Dendritic cell treated with granulocyte-macrophage colony-stimulating factor and Interleukin-4, amounts not matched to agents 40 ng/mL and 50 ng/mL, for 4 days (primary cell): ENCODE measurements around the gene ARAP2.
"Not testable (repeated sequence)": the region's sequence is repeated elsewhere in the genome, so short reads cannot be mapped to it uniquely, and the experiment has no call there.

Experiments used
- H3K27ac Mint-ChIP-seq: one replicate; pipeline ENCODE4 v1.8.0; 2022; ENCODE audit warnings: mild to moderate bottlenecking, mixed read lengths
- H3K27me3 Mint-ChIP-seq: one replicate; pipeline ENCODE4 v1.8.0; 2022; ENCODE audit warnings: mild to moderate bottlenecking, mixed read lengths
- H3K36me3 Mint-ChIP-seq: one replicate; pipeline ENCODE4 v1.8.0; 2022; ENCODE audit warnings: low read depth, mixed read lengths
- H3K4me1 Mint-ChIP-seq: one replicate; pipeline ENCODE4 v1.8.0; 2022; ENCODE audit warnings: low read depth, mixed read lengths
- H3K4me3 Mint-ChIP-seq: one replicate; pipeline ENCODE4 v1.8.0; 2022; ENCODE audit warnings: mild to moderate bottlenecking, moderate library complexity, mixed read lengths
- H3K9me3 Mint-ChIP-seq: one replicate; pipeline ENCODE4 v1.8.0; 2022; ENCODE audit warnings: mixed read lengths
- intact Hi-C: fragments of 100-400 bp; cut with micrococcal nuclease; formaldehyde crosslinking; loops from one replicate; pipeline ENCODE4 v1.15.0; 2022

The ARAP2 gene

DNA sequence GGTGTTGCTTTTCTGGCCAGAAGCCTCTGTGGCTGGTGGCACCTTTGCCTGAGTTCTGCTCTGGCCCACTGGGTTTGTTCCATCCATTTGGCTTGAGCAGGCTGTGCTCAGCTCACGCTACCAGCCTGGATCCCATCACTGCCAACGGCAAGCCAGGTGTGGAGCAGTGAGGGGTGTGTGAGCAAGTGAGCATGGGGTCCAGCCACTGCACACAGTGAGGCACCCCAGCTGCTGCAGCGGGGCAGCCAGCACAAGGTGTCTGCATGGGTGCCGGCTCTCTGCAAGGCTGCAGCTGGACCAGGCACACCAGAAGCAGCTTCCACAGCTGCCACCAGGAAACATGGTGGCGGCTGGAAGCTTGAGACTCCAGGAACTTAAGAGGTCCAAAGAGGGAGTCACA lies 46.8 kb downstream of the ARAP2 start:
- no peak overlapping the region for H3K4me3 Mint-ChIP-seq

DNA sequence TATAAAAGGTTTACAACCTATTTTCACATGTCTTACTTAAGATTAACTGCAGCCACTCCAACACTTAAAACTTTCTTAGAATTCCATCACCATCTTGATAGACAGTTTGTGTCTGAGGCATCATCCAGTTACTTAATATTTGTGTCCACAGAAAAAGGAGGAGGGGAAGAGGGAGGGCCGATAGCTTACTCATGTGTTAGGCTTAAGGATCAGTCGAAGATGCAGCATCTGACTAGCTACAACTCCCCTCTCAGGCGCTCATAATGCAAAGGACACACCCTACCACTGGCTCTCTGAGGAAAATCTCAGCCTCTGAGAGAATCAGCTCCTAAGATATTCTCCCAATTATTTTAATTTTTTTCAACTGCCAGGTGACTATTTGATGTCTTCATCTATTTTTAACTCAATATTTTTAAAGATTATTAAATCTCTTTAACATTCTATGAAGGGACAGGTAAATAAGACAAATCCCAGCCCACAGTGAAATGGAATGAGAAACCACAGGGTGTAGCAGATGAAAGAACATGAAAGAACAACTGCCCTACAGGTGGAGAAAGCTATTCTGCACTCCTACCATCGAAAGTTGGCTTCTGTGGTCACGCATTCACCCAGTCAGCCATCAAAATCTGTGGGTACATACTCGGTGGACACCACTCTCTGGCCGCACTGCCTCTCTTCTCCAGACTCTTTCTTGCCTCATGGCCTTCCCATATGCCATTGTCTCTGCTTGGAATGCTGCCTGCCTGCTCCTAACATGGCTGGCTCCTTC lies 48.0 kb downstream of the ARAP2 start:
- H3K27me3 Mint-ChIP-seq, result no peaks in the 10 kb centered on the region
- H3K4me3 Mint-ChIP-seq, result no peak overlapping the region
- no peaks in the 10 kb centered on the region for H3K9me3 Mint-ChIP-seq
- intact Hi-C loops, result no loop called here
- H3K36me3 Mint-ChIP-seq, result peaks cover 59% of the 10 kb centered on the region
- H3K27ac Mint-ChIP-seq, result no peak overlapping the region
- H3K4me1 Mint-ChIP-seq, result peaks cover 5% of the 10 kb centered on the region

More for the DNA sequence above, 46.8 kb downstream of the ARAP2 start:
- no peaks in the 10 kb centered on the region for H3K9me3 Mint-ChIP-seq
- H3K27ac Mint-ChIP-seq, result no peak overlapping the region
- H3K4me1 Mint-ChIP-seq, result peaks cover 5% of the 10 kb centered on the region
- no peaks in the 10 kb centered on the region for H3K27me3 Mint-ChIP-seq
- intact Hi-C loops, result no loop called here
- peaks cover 48% of the 10 kb centered on the region for H3K36me3 Mint-ChIP-seq

DNA sequence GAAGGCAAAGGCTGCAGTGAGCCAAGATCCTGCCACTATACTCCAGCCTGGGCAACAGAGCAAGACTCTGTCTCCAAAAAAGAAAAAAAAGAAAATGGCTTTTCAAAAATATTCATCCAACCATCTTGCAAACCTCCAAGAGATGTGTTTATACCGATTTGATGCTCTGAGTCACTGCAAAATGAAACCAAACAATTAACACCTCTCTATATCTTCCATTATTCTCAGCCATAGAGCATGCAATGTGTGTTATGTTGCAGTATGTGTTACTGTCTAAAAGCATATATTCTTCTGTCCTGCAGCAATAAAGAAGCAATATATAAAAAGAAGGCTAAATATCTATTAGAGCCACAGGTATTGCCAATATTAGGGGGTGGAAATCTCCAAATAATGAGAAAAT lies 51.4 kb downstream of the ARAP2 start:
- Mint-ChIP-seq H3K27me3 (no peaks in the 10 kb centered on the region), H3K4me3 (no peak overlapping the region), H3K27ac (no peak overlapping the region), H3K9me3 (no peaks in the 10 kb centered on the region), H3K36me3 (peaks cover 70% of the 10 kb centered on the region), H3K4me1 (peaks cover 30% of the 10 kb centered on the region)
- intact Hi-C loops, result no loop called here

DNA sequence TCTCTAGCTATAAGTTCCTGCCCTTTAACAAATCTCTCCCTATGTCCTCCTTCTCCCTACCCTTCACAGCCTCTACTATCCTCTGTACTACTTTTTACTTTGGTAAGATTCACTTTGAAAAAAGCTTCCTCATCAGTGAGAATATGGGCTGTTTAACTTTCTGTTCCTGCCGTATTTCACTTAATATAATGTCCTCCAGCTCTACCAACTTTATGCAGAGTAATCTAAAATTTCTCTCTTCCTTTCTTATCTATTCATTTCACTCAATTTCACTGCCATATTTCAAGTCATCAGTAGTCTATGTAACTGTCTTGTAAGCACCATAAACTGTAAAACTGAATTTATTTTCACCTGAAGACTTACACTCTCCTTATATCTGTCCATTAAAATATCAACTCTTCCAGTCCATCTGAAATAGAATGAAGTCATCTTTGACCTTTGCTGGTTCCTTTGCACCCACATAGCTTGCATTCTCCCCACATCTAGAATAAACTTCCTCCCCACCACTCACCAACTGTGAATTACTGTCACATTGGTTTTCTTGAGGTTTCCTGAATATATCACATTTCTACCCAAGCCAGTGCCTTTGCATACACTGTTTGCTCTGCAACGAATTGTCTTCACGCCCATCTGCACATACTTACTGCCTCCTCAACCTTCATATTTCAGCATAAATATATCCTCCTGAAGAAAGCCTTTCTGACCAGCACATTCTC lies 54.6 kb downstream of the ARAP2 start:
- Mint-ChIP-seq H3K9me3 (no peaks in the 10 kb centered on the region), H3K4me1 (peaks cover 25% of the 10 kb centered on the region), H3K27me3 (no peaks in the 10 kb centered on the region), H3K4me3 (no peak overlapping the region), H3K36me3 (peaks cover 75% of the 10 kb centered on the region), H3K27ac (no peak overlapping the region)
- intact Hi-C loops, result no loop called here

DNA sequence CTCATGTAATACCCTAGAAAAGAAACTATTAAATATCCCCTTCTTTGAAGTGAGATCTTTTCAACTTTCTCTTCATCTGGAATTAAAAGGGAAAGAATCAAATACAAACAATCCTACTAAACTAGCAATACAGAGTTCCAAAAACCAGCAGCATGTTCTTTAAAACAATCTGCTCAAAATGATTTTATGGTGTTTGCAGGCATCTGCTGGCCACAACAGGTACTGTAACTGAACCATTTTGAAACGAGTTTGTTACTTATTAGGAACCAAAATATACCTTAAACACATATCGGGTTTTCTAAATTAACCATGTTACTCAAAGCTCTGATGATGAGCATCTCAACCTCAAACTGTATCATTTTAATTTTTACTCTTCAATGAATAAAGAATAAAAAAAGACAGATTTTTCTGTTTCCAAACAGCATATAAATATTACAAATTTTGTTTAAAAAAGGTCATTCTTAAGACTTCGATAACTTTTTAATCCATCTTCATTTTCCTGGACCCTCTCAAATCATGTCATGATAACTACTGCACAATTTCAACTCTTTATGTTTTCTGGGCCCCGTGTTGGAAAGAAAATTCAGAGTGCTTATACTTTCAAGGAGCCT lies 56.5 kb downstream of the ARAP2 start:
- peaks cover 80% of the 10 kb centered on the region for H3K36me3 Mint-ChIP-seq
- intact Hi-C loops, result no loop called here

DNA sequence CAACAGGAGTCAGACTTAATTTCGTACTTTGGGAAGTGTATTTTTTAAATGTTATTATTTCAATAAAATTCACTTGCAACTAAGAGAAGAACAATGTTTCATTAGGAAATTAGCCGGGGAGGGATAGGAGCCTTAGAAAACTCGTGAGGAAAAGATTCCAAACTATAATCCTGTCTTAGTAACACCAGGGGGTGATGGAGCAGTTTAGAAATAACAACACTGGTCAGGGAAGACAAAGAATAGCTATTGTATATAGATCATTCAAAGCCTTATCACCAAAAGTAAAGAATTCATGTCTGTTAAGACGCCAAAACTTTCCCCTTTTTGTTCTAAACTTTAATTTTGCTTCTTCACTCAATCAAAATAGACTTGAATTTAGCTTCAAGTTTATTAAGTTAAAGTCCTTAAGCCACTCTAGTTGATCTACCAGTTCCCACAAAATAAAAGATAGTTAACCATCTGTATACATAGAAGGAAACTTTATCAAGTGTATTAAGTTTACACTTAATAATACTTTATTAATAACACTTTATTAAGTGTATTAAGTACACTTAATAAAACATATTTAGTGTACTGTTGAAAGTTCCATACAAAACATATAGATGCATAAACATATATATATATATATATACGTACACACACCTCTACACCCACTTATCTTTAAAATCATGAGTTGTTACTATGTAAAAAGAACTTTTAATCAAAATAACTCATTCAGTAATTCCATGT lies 60.5 kb downstream of the ARAP2 start:
- Mint-ChIP-seq H3K4me3 (no peak overlapping the region), H3K27ac (no peak overlapping the region), H3K36me3 (peaks cover 77% of the 10 kb centered on the region), H3K9me3 (no peaks in the 10 kb centered on the region), H3K27me3 (no peaks in the 10 kb centered on the region), H3K4me1 (peaks cover 14% of the 10 kb centered on the region)
- intact Hi-C loops, result no loop called here

More for the DNA sequence above, 56.5 kb downstream of the ARAP2 start:
- Mint-ChIP-seq H3K27ac (no peak overlapping the region), H3K9me3 (no peaks in the 10 kb centered on the region), H3K4me1 (peaks cover 25% of the 10 kb centered on the region), H3K27me3 (no peaks in the 10 kb centered on the region), H3K4me3 (no peak overlapping the region)

DNA sequence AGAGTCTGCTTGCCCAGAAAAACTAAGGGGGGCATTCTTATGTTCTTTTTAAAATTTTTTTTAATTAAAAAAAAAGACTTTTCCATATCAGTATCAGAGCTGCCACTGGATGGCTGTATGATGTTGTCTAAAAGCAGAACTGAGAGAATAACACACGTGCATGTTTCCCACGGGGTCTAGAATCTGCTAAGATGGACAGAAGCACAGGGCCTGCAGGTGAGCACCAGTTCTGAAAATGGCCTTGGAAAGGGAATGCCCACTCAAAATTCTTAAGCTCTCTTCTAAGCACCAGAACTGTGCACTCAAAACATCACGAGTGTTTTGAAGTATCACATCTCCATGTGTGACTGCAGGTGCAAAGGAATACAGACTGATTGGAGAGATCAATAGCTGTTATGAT lies 61.1 kb downstream of the ARAP2 start:
- Mint-ChIP-seq H3K4me1 (peaks cover 11% of the 10 kb centered on the region), H3K4me3 (no peak overlapping the region), H3K36me3 (peaks cover 77% of the 10 kb centered on the region), H3K27me3 (no peaks in the 10 kb centered on the region), H3K27ac (no peak overlapping the region), H3K9me3 (no peaks in the 10 kb centered on the region)
- intact Hi-C loops, result no loop called here

DNA sequence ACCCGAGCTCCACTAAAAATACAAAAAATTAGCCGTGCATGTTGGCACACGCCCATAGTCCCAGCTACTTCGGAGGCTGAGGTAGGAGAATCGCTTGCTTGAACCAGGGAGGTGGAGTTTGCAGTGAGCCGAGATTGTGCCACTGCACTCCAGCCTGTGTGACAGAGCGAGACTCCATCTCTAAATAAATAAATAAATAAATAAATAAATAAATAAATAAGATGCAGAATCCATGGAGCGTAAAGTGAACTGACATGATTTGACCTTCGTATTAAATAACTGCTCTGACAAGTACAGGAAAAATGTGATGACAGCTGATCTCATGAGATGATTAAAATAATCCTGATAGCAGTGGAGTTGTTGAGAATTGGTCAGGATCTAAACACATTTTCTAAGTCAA lies 62.0 kb downstream of the ARAP2 start:
- H3K9me3 Mint-ChIP-seq, H3K27me3 Mint-ChIP-seq, intact Hi-C loops, H3K4me3 Mint-ChIP-seq, H3K27ac Mint-ChIP-seq: not testable (repeated sequence)
- peaks cover 11% of the 10 kb centered on the region for H3K4me1 Mint-ChIP-seq
- peaks cover 77% of the 10 kb centered on the region for H3K36me3 Mint-ChIP-seq

DNA sequence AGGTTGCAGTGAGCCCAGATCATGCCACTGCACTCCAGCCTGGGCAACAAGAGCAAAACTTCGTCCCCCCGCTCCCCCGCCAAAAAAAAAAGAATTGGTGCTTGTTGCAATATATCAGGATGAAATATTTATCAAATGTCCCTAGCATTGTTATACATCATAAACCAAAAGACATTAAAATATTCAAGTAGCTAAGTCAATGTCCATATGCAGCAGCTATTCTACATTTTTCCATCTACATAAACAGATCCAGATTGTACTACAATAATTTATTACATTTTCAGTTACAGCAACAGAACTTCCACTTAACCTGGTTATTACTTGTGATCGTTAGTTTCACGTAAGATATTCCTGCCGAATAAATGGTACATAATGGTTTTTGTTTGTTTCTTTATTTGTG lies 64.1 kb downstream of the ARAP2 start:
- peaks cover 11% of the 10 kb centered on the region for H3K4me1 Mint-ChIP-seq
- no peak overlapping the region for H3K27ac Mint-ChIP-seq
- no peaks in the 10 kb centered on the region for H3K27me3 Mint-ChIP-seq
- no peak overlapping the region for H3K4me3 Mint-ChIP-seq
- H3K36me3 Mint-ChIP-seq, result peaks cover 66% of the 10 kb centered on the region
- no peaks in the 10 kb centered on the region for H3K9me3 Mint-ChIP-seq
- intact Hi-C loops, result no loop called here

DNA sequence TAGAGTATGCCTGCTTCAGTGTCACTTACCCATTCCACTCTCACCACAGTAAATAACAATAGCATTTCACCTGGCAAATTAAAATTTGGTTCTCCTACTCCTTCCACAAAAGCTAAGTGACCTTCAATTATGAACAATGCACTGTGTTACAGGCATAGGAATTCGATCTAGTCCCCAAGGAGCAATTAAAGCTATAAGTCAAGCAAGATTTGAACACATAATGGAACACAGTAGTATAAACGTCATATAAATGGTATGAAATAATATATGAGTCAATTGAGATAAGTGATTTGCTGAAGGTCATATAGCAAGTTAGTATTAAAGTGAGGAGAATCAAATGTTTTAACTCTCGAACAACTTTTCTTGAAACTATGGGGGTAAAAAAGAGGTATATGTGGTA lies 65.8 kb downstream of the ARAP2 start:
- Mint-ChIP-seq H3K4me3 (no peak overlapping the region), H3K27ac (no peak overlapping the region), H3K9me3 (no peaks in the 10 kb centered on the region), H3K27me3 (no peaks in the 10 kb centered on the region), H3K36me3 (peaks cover 75% of the 10 kb centered on the region), H3K4me1 (peaks cover 11% of the 10 kb centered on the region)
- intact Hi-C loops, result no loop called here

DNA sequence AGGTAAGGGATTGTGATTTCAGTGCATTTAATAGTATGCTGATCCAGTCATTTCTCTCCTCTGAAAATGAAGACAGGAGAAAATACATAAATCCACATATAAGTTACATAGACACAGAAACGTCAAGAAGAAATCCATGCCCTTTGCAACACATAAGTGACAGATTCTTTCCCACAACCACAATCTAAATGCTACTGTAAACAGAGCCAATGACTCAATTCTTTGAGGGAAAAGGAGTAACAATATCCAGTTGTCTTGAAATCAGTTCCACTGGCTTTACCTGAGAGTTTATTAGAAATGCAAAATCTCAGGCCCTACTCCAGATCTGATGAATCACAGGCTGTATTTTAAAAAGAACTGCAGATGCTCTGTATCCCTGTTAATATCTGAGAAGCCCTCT lies 66.4 kb downstream of the ARAP2 start:
- Mint-ChIP-seq H3K36me3 (peaks cover 71% of the 10 kb centered on the region), H3K27ac (no peak overlapping the region), H3K4me1 (peaks cover 11% of the 10 kb centered on the region)

DNA sequence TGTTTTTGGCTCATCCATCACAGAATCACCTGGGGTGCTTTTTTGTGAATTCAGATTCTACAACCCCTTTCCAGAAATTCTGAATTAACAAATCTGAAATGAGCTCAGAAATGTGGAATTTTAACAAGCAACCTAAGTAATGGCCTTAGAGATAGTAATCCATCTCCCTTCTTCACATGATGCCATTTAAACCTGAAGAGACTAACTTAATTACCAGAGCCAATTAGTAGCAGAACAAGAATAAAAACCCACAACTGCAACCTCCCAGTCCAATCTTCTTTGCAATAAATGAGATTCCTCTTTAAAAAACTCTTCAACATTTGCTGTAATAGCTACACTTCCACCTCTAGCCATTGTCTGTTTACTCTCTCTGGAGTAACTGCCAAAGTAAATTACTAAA lies 69.7 kb downstream of the ARAP2 start:
- peaks cover 60% of the 10 kb centered on the region for H3K36me3 Mint-ChIP-seq
- no peaks in the 10 kb centered on the region for H3K27me3 Mint-ChIP-seq
- no peak overlapping the region for H3K4me3 Mint-ChIP-seq
- H3K27ac Mint-ChIP-seq, result no peak overlapping the region
- intact Hi-C loops, result no loop called here
- H3K9me3 Mint-ChIP-seq, result no peaks in the 10 kb centered on the region
- peaks cover 6% of the 10 kb centered on the region for H3K4me1 Mint-ChIP-seq

More for the DNA sequence above, 66.4 kb downstream of the ARAP2 start:
- H3K9me3 Mint-ChIP-seq, result no peaks in the 10 kb centered on the region
- H3K27me3 Mint-ChIP-seq, result no peaks in the 10 kb centered on the region
- intact Hi-C loops, result no loop called here
- no peak overlapping the region for H3K4me3 Mint-ChIP-seq

DNA sequence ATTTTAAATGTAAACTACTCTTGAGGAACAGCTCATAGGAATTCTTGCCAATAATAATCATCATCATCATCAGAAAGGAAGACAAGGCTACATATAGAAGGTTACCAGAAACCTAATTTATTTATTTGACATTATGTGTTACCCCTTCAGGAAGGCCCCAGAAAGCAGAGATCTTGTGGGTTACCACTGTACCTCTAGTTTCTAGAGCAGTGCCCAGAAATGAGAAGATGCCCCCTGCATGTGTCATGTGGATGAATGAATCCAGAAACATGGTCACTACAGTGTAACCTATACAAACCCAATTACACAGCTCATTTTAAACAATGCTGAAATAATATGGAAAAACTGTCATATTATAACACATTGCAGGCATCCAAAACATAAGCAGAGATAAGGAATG lies 70.4 kb downstream of the ARAP2 start:
- Mint-ChIP-seq H3K4me1 (no peaks in the 10 kb centered on the region), H3K4me3 (no peak overlapping the region), H3K36me3 (peaks cover 56% of the 10 kb centered on the region), H3K9me3 (no peaks in the 10 kb centered on the region), H3K27ac (no peak overlapping the region), H3K27me3 (no peaks in the 10 kb centered on the region)
- intact Hi-C loops, result no loop called here

DNA sequence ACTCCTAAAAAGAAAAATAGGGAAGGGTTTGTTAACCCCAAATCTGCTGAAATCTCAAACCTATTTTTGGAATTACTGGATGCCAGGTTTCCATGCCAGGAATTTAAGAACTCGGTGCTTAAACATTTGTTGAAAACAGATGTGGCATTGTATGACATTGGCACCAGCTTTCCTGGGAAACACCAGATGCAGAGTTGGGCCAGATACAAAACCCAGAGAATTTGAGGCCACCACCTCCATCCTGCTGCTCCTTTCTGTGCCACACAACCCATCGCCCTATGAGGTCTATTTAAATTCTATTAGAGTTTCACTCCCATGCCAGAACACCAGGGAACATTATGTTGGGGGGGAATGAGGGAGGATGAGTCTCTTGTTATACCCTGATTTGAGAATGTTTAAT lies 71.7 kb downstream of the ARAP2 start:
- H3K27me3 Mint-ChIP-seq, result no peaks in the 10 kb centered on the region
- intact Hi-C loops, result no loop called here
- H3K36me3 Mint-ChIP-seq, result peaks cover 48% of the 10 kb centered on the region
- no peaks in the 10 kb centered on the region for H3K9me3 Mint-ChIP-seq
- H3K4me3 Mint-ChIP-seq, result no peak overlapping the region
- H3K4me1 Mint-ChIP-seq, result no peaks in the 10 kb centered on the region
- no peak overlapping the region for H3K27ac Mint-ChIP-seq
